Stimulated activated effector memory CD8-positive, alpha-beta T cell treated with anti-CD3 and anti-CD28 coated beads, Interleukin-12 subunit alpha, Interleukin-12 subunit beta, amount 100 ng/mL, for 72 hours (primary cell): ENCODE data around the gene ZNF155.

Experiments
- ATAC-seq: fragments of 150-1000 bp; cut with Tn5 transposase; 2 replicates; pipeline ENCODE4 v1.10.0; 2021
- DNase-seq, 2 donors: peaks; one replicate each; pipeline ENCODE4 v3.0.0; 2021 to 2022; ENCODE audit warnings: low spot score in 2 of 2
- H3K27ac Mint-ChIP-seq: one replicate; pipeline ENCODE4 v1.8.0; 2022; ENCODE audit warnings: mild to moderate bottlenecking, mixed read lengths
- H3K36me3 Mint-ChIP-seq: one replicate; pipeline ENCODE4 v1.8.0; 2022; ENCODE audit warnings: mild to moderate bottlenecking, mixed read lengths
- H3K4me1 Mint-ChIP-seq: one replicate; pipeline ENCODE4 v1.8.0; 2022; ENCODE audit warnings: mixed read lengths
- H3K4me3 Mint-ChIP-seq: one replicate; pipeline ENCODE4 v1.8.0; 2022; ENCODE audit warnings: mild to moderate bottlenecking, mixed read lengths
- H3K9me3 Mint-ChIP-seq: one replicate; pipeline ENCODE4 v1.8.0; 2022; ENCODE audit warnings: mixed read lengths

The ZNF155 gene

DNA sequence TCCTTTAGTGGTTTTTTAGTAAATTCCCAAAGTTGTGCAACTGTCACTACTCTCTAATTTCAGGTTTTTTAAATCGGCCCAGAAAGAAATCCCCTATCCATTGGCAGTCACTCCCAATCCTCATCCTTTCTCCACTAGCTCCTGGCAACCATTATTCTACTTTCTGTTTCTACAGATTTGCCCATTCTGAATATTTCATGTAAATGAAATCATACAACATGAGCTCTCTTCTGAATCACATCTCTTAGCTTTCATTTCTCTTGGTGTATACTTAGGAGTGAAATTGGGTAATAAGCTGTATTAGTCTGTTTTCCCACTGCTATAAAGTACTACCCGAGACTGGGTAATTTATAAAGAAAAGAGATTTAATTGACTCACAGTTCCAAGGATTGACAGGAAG is 58.2 kb downstream of the ZNF155 start:
- peaks cover 33% of the 10 kb centered on the region for H3K9me3 Mint-ChIP-seq
- DNase-seq (no peak), ATAC-seq (no peak)
- H3K27ac Mint-ChIP-seq, result no peak overlapping the region
- no peaks in the 10 kb centered on the region for H3K4me1 Mint-ChIP-seq
- H3K4me3 Mint-ChIP-seq, result no peak overlapping the region
- no peaks in the 10 kb centered on the region for H3K36me3 Mint-ChIP-seq
